Stimulated activated CD8-positive, alpha-beta memory T cell treated with anti-CD3 and anti-CD28 coated beads, Interleukin-4, amount 100 ng/mL, for 4 hours (primary cell): ENCODE results near the gene CLN3.
"Not testable (repeated sequence)": the region's sequence is repeated elsewhere in the genome, so short reads cannot be mapped to it uniquely, and the experiment has no call there.

Experiments
- DNase-seq, 2 donors: peaks; one replicate each; pipeline ENCODE4 v3.0.0-alpha.2; 2020; ENCODE audit warnings: low read depth in 2 of 2, low spot score in 1 of 2

CLN3 gene

GRCh38 chr16:28491970-28492474 is at the start of gene CLN3:
TSS of gene CLN3 (minus strand) at chr16:28492074. CDS start at chr16:28491759, 315 bp downstream.
- DNase-seq: peak; percentile 71 to 80

- DNase-seq: no peak
Measured at GRCh38 chr16:28540346-28540745, 48.5 kb upstream of the CLN3 start.

DNA sequence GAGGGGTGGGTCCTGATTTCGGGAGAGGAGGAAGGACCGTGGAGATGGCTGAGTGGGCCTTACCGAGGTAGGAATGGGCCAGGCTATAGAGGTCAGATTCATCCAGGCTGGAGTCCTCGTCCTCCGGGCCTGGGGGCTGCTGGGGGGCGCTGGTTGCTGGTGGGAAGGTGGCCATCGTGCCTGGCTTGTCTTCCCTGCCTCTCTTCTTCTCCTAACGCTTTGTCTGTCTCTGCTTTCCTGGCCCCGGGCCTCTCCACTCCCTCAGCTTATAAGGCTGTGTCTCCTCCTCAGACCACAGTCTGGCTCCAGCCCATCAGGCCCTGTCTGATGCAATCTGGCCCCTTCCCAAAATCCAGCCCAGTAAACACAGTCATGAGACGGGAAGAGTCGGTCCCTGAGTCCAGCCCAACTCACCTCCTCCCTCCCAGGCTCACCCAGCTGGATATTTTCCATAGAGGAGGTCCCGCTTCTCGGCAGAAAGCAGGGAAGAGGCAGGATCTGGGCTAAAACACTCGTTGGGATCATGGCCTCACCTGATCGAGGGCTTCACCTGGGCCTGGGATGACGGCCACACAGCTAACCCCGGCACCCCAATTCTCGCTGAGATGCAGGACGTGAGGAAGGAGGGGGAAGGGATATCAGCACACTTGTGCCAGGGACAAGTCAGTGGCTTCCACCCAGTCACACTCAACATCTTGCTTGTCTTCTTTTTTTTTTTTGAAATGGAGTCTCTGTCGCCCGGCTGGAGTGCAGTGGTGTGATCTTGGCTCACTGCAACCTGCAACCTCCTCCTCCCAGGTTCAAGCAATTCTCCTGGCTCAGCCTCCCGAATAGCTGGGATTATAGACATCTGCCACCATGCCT is 47.1 kb upstream of the CLN3 start, which contains the start of gene NUPR1:
TSS of gene NUPR1 (minus strand) at position 242 of the 864 bp plus-strand sequence. CDS start at position 175, 67 bp downstream.
- no peak for DNase-seq

DNA sequence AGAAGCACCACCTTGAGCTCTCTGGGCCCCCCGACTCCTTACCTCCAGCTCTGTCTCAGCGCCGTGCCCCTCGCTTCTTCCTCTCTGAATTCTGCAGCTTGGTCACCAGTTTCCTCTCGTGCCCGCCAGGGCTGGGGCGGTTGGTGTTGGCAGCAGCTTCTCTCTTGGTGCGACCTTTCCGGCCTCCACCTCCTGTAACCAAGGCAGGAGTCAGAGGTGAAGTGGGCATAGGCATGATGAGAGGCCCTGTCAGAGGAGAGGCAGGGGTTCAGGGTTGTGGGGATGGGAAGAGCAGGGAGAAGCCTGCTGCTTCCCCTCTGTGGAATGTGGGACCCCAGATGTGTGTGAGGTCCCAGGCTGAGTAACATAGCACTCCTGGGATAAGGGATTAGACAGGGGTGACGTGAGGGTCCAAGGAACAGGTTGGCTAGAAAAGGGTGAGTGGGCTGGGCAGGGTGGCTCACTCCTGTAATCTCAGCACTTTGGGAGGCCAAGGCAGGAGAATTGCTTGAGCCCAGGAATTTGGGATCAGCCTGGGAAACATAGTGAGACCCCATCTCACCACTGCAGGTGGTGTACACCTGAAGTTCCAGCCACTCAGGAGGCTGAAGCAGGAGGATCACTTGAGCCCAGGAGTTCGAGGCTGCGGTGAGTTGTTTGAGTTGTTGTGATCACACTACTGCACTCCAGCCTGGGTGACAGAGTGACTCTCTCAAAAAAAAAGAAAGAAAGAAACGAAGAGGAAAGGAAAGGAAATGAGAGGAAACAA is 46.3 kb upstream of the CLN3 start:
- no peak for DNase-seq

DNA sequence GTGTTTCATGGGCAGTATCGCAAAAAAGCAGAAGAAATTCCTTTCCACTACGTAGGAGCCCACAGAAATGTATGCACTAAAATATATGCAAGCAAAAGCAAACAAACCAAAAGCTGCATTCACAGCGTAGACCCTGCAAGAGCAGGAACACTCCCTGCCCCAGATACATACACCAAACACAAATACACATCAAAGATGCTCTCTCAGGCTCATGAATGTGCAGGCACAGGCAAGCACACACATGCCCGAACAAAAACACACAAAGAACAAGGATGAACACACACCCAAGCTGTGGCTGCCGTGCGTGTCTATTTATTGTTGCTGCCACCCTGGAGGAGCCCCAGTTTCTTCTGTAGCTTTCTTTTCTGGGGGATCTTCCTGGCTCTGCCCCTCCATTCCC is 45.2 kb upstream of the CLN3 start:
- DNase-seq: no peak

DNA sequence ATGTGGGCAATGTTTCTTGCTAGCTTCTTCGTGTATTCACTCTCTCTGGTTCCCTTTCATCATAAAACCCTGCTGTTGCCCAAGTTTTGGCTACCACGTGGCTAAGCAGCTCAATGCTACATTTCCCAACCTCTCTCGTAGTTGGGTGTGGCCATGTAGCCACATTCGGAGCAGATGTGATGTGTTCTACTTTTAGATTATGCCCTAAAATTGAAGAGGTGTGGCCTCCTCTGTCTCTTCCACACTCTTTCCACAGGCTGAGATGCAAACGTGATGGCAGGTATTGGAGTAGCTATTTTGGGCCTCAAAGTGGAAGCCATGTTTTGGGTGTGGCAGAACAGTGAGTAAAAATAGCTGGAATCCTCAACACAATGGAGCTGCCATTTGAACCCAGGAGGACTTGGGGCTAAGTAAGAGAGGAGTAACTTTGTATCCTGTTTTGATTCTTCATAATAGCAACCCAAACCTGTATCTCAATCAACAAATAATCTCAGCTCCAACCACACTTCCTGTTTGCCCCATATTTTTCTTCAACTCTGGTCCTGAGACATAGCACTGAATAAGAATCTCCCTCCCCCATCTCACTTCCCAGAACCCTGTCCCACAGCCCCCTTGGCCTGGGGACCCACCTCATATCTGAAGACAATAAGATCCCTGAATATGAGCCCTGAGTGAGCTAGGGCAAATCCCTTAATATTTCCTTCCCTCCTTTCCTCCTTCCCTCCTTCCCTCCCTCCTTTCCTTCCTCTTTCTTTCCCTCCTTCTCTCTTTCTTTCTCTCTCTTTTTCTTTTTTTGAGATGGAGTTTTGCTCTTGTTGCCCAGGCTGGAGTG is 42.9 kb upstream of the CLN3 start:
- DNase-seq: no peak

DNA sequence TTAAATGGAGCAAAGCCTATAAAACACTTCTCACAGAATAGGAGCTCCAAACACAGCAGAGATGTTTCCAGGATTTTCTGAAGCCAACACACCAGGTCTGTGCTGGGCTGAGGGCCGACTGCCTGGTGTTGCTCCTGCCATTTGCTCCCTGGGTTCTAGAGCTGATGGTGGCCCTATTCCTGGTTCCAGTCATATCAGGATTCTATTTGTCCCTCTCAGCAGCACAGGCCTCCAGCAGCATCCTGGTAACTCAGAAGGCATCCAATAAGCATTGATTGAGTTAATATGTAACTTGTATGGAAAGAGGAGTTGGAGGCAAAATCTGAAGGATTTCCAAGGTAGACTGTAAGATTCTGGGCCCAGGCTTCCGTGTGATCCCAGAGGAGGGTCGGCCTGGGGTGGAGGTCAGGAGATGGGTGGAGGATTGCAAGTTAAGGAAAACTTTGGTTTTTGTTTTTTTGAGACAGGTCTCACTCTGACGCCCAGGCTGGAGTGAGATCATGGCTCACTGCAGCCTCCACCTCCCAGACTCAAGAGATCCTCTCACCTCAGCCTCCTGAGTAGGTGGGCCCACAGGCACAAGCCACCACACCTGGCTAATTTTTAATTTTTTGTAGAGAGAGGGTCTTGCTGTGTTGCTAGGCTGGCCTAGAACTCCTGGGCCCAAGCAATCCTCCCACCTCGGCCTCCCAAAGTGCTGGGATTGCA is 41.2 kb upstream of the CLN3 start:
- DNase-seq: no peak

DNA sequence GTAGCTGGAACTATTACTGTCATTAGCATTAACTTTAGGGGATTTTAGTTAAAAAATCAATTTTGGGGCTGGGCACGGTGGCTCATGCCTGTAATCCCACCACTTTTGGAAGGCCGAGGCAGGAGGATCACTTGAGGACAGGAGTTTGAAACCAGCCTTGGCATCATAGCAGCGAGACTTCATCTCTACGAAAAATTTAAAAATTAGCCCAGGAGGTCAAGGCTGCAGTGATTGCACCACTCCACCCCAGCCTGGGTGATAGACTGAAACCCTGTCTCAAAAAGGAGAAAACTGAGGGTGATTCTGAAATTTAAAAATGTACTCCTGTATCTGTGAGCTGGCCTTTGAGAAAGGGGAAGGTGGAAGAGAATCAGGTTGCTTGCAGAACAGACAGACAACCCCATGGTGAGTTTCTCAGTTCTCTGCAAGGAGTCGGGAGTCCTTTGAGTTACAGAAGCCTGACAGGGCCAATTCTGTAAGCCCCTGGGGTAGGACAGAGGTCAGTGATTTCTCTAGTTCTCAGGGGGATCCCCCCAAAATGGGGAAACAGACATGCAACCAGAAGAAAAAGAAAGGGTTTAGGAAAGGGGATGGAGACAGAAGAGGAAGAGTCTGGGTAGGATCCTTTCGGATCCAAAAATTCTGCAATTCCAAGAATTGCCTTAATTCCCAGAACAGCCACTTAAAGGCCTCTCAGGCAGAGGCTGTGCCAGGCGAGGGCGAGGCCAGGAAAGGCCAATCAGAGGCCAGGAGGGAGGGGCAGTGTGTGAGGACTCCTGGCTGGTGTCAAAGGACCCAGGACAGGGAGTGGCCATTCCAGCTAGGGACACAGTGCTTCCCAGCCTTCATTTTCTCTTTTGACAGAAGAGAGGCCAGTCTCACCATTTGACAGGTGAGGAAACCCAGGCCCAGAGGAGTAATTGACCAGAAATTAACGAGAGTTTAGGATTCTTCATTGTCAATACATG is 40.2 kb upstream of the CLN3 start:
- no peak for DNase-seq

DNA sequence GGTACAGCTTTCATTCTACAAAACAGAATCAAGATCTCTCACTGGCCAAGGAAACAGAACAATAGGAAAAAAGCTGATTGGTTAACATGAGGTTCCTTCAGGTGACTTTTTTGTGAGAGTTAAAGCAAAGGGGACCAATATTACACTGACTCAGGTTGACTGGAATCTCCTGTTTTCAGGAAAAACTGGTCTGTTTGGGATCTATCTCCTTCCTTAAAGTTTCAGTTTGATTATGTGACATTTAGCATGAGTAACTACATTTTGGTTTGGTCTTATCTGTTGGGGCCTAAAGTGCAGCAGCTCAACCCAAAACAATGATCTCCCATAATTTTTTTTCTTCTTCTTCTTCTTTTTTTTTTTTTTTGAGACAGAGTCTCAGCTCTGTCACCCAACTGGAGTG is 37.2 kb upstream of the CLN3 start:
- DNase-seq: no peak

DNA sequence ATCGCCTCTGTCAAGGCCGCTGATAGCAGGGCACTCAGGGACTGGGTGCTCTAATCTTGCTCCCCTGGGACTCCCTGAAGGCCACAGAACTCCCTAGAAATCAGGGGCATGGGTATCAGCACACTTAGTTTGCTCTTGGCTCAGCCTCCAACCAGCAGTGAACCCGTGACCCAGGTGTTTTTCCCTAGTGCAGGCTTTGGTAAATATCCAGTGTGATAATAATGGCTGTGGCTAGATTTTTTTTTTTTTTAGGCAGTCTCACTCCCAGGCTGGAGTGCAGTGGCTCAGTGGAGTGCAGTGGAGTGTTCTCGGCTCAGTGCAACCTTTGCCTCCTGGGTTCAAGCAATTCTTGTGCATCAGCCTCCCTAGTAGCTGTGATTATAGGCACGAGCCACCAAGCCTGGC is 36.6 kb upstream of the CLN3 start:
- no peak for DNase-seq

- DNase-seq: no peak
Measured at GRCh38 chr16:28527985-28528384, 36.1 kb upstream of the CLN3 start.

GRCh38 chr16:28527100-28527785 is 35.4 kb upstream of the CLN3 start:
- DNase-seq: not testable (repeated sequence)

DNA sequence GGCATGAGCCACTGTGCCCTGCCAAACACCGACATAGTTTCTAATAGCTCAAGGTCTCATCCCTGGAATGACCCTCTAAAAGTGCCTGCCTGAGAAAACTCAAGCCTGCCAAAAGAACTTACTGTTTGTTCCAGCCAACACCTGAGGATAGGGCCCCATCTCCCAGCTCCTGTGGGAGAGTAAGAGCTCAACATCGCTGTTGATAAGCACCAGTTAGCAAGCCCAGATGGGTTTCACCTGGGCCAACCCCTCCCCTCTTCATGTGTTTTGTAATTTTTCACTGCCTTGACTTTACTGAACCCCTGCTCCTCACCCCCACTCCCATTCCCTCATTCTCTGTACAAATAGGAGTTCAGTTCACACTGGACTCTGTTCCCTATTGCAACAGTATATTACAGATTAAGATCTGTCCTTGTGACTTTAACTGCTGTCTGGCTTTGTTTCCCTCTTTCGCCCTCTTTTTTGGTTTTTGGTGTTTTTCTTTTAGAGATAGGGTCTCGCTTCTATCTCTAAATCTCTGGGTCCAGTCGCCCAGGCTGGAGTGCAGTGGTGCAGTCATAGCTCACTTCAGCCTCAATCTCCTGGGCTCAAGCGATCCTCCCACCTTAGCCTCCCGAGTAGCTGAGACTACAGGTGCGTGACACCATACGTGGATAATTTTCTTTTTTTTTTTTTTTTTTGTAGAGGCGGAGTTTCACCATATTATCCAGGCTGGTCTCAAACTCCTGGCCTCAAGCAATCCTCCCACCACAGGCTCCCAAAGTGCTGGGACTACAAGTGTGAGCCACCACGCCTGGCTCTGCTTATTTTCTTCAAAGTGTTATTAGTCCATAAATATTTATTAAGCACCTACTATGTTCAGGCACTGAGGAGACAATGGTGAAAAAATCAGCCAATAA is 34.6 kb upstream of the CLN3 start:
- no peak for DNase-seq

- no peak for DNase-seq
Measured at GRCh38 chr16:28524681-28525171, 32.9 kb upstream of the CLN3 start.

GRCh38 chr16:28522792-28523191 is 30.9 kb upstream of the CLN3 start:
- DNase-seq: no peak

GRCh38 chr16:28521436-28521835 is 29.6 kb upstream of the CLN3 start:
- no peak for DNase-seq

DNA sequence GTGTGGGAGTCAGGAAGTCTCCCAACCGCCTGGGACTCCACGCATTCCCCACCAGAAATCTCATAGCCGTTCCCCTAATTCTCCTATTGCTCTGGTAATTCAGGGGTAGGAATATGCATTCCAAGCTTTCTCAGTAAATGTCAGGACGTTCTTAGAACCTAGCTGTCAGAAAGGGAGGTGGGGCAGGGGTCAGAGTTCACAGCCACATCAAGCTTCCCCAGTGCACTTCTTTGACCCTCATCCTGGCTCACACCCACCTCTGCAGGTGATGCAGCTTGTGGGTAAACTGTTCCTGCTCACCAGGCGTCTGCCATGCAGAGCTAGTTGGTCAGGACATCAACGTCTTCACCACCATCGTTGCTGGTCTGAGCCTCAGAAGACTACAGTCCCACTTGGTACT is 28.8 kb upstream of the CLN3 start:
- DNase-seq: no peak

DNA sequence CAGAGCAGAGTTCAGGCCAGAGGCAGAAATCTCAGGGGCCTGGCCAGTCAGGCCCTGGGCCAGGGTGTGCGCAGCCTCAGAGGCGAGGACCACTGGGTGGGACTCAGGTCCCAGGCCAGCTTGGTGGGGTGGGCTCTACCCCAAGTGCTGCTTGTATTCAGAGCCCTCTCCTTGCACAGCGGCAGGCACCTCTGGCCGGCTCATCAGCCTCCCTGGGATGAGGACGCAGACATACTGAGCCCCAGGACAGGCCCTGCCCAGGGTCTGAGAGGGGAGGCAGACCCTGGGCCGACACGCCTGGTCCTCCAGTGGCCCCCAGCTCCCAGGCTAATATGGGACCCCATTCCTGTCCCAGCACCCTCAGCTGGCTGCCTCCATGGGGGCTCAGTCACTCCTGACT is 22.4 kb upstream of the CLN3 start:
- DNase-seq: no peak
